Stimulated activated CD4-positive, alpha-beta T cell treated with anti-CD3 and anti-CD28 coated beads, Interleukin-4, amount 100 ng/mL, for 48 hours (primary cell): ENCODE data around the gene MAP1A.
A peak's percentile ranks its signal among the peaks of the same experiment; 100 is the strongest.

Experiments
- DNase-seq, 2 donors: peaks; one replicate each; pipeline ENCODE4 v3.0.0-alpha.2; 2020; ENCODE audit warnings: low read depth in 2 of 2

Gene MAP1A

DNA sequence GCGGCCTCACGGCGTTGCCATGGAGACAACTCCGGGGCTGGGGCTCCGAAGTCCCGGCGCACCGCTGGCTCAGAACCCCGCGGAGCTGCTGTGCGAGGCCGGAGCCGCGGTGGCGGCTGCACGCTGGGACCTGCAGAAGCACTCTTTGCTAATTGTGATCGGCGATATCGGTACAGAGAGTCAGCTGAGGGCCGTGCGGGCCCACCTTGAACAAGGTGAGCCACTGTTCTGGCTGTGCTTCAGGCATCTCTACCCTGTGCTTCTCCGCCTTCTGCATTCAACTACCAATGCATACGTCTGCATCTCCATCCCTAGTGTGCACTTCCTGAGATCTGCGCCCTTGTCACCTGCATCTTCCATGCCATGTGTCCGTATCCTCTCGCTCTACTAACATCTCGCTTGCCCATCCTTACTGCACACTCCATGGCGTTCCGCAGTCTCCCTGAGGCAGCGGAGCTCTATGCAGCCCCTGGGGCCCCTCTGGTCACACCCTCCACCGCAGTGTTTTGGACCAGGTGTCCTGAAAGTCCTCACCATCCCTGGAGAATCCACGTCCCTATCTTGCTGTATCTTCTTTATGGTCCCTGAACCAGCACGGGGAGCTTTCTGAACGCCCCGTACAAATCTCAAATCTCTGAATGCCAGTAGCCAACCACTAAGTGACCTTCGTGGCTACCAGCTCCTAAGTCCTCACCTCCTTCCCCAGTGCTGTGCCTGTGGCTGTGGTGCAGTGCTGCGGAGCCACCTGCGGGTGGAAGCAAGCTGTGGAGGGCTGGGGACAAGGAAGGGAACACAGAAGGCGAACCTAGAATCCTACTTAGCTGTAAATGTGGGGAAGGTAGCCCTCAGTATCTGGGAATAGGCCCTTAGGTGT is 6.2 kb upstream of the MAP1A start:
- DNase-seq, result peak in 1 of 2 donors; percentile 27

DNA sequence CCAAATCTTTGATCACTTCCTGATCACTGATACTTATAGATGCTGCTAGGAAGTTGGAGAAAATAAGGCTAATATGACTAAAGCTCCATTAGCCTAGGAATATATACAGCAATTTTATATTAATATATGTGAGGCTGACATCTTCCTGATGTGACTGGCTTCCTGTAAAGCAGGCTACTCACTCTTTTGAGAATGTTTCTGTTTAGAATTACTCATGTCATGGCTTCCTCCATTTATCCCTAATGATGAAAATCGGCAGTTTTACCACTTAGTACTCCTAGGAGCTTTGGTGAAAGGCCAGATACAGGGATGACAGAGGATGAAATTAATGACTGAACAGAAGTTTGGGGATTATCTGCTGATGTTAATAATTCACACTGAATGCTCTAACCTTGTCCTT is 3.9 kb upstream of the MAP1A start:
- no peak for DNase-seq

DNA sequence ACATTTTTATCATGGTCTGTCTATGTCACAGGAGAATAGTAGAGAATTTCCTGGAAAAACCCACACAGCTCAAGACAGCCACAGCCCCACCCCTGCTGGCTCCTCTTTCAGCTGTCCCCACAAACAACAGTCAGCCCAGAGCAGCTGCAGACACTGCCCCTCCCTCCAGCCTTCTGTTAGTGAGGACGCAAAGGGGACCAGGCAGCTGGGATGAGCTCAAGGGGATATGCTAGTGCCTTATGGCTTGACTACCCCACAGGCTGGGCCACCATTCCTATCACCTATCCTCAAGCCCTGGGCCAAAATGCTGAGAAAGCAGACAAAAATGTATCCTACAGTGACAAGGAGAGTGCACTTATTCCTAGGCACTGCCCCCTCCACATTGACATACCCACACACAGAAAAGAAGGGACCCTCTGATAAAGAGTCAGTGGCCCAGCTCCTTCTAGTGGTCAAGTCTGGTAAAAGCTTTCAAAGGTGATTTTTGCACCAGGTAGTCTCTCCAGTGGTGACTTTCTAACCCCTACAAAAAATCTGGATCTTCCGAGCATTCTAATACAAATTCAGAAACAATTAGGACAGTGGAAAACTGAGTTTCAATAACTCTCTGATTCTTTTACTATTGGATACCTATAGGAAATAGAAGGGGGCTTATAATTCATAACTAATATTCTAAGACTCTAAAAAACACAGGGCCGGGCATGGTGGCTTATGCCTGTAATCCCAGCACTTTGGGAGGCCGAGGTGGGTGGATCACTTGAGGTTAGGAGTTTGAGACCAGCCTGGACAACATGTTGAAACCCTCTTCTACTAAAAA is 3.0 kb upstream of the MAP1A start:
- DNase-seq, result no peak

- DNase-seq, result no peak
Measured at GRCh38 chr15:43515741-43516140, 1.7 kb upstream of the MAP1A start.

DNA sequence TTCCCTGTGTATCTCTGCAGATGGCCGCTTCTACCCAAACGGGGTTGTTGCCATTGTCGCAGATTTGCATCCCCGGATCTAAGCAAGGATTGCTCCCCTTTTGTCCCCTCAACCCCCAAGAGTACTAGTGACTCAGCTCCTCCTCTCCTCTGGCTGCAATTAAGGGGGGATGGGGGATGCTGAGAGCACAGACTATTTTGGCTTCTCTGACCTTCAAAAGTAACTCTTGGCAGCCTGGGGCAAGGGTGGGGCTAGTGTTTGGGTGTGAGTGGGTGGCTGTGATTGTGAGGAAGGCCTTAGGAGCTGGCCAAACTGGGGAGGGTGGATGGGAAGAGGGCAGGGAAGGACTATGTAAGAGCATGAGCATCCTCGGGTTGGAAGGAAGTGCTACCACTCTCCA is 1.2 kb upstream of the MAP1A start:
- DNase-seq, result no peak

DNA sequence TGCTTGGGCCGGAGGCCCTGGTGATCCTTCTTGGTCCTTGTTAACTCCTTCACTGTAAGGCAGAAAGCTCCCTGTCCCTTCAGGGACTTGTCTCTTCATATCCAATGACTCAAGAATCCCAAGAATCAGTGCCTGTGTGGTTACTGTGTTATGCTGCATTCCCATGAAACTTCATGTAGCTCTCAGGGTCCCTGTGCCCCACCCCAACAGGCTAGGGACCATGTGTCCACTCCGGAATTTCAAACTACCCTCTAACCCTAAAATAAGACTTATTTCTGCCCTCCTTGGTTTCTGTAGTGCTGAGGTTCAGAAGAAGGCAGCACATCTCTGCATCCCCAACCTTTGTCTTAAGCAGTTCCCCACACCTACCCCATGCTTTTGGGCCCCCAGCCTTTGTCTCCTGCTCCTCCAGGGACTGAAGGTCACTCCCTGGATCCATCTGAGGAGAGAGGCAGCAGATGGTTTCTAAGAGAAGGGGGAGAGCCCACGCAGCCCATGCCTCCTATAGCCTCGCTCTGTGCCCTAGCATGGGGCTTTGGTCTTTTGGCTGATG is 531 bp upstream of the MAP1A start:
- no peak for DNase-seq

GRCh38 chr15:43518197-43518761 is 871 bp downstream of the MAP1A start:
- no peak for DNase-seq

DNA sequence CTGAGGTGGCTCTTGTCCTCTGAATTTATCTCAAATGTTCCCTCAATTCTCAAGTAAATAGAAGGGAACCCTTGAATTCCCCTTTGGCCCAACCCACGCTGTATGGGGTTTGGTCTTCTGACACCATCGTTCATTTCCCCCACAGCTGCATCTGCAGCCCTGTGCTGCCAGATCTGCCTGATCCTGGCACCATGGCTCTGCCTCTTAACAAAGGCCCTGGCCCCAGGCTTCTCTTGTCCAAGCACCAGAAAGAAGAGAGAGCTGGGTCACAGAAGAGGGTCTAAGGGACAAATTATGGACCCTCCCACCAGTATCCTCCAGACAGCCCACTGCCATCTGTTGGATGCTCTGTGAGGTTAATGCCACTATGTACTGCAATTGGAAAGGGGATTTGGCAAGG is 1.8 kb downstream of the MAP1A start:
- no peak for DNase-seq

- no peak for DNase-seq
Measured at GRCh38 chr15:43520138-43520537, 2.7 kb downstream of the MAP1A start.

- no peak for DNase-seq
Measured at GRCh38 chr15:43521419-43521818, 4.0 kb downstream of the MAP1A start.

DNA sequence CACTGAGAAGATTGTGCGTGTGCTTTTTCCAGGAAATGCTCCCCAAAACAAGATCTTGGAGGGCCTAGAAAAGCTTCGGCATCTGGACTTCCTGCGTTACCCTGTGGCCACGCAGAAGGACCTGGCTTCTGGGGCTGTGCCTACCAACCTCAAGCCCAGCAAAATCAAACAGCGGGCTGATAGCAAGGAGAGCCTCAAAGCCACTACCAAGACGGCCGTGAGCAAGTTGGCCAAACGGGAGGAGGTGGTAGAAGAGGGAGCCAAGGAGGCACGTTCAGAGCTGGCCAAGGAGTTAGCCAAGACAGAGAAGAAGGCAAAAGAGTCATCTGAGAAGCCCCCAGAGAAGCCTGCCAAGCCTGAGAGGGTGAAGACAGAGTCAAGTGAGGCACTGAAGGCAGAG is 4.8 kb downstream of the MAP1A start:
- no peak for DNase-seq

DNA sequence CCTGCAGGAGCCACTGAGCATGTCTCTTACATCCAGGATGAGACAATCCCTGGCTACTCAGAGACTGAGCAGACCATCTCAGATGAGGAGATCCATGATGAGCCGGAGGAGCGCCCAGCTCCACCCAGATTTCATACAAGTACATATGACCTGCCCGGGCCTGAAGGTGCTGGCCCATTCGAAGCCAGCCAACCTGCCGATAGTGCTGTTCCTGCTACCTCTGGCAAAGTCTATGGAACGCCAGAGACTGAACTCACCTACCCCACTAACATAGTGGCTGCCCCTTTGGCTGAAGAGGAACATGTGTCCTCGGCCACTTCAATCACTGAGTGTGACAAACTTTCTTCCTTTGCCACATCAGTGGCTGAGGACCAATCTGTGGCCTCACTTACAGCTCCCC is 6.2 kb downstream of the MAP1A start:
- no peak for DNase-seq

- DNase-seq, result no peak
Measured at GRCh38 chr15:43524254-43524845, 6.9 kb downstream of the MAP1A start.

DNA sequence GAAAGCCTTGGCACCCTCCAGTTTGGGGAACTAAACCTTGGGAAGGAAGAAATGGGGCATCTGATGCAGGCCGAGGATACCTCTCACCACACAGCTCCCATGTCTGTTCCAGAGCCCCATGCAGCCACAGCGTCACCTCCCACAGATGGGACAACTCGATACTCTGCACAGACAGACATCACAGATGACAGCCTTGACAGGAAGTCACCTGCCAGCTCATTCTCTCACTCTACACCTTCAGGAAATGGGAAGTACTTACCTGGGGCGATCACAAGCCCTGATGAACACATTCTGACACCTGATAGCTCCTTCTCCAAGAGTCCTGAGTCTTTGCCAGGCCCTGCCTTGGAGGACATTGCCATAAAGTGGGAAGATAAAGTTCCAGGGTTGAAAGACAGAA is 7.7 kb downstream of the MAP1A start:
- DNase-seq, result no peak

DNA sequence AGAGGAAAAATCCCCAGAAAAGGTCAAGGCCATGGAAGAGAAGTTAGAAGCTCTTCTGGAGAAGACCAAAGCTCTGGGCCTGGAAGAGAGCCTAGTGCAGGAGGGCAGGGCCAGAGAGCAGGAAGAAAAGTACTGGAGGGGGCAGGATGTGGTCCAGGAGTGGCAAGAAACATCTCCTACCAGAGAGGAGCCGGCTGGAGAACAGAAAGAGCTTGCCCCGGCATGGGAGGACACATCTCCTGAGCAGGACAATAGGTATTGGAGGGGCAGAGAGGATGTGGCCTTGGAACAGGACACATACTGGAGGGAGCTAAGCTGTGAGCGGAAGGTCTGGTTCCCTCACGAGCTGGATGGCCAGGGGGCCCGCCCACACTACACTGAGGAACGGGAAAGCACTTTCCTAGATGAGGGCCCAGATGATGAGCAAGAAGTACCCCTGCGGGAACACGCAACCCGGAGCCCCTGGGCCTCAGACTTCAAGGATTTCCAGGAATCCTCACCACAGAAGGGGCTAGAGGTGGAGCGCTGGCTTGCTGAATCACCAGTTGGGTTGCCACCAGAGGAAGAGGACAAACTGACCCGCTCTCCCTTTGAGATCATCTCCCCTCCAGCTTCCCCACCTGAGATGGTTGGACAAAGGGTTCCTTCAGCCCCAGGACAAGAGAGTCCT is 9.0 kb downstream of the MAP1A start:
- no peak for DNase-seq

- no peak for DNase-seq
Measured at GRCh38 chr15:43527016-43527801, 9.8 kb downstream of the MAP1A start.

DNA sequence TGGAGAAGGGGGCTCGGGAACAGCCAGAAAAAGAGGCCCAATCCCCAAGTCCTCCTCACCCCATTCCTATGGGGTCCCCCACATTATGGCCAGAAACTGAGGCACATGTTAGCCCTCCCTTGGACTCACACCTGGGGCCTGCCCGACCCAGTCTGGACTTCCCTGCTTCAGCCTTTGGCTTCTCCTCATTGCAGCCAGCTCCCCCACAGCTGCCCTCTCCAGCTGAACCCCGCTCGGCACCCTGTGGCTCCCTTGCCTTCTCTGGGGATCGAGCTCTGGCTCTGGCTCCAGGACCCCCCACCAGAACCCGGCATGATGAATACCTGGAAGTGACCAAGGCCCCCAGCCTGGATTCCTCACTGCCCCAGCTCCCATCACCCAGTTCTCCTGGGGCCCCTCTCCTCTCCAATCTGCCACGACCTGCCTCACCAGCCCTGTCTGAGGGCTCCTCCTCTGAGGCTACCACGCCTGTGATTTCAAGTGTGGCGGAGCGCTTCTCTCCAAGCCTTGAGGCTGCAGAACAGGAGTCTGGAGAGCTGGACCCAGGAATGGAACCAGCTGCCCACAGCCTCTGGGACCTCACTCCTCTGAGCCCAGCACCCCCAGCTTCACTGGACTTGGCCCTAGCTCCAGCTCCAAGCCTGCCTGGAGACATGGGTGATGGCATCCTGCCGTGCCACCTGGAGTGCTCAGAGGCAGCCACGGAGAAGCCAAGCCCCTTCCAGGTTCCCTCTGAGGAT is 10.6 kb downstream of the MAP1A start:
- DNase-seq, result no peak

- DNase-seq, result no peak
Measured at GRCh38 chr15:43528542-43529007, 11.2 kb downstream of the MAP1A start.

GRCh38 chr15:43529141-43529540 is 11.7 kb downstream of the MAP1A start:
- no peak for DNase-seq
